Type B pancreatic cell (in vitro differentiated cells): ENCODE measurements around the gene TSPAN4. TPM values are rescaled to one million over a fixed set of nuclear protein-coding genes. Genes with fewer than 3 reads are reported as not detected.

ENCODE experiments used
- DNase-seq: peaks from one replicate; pipeline ENCODE4 v3.0.0; 2021; ENCODE audit warnings: mixed read lengths; ENCODE audit not compliant: unreplicated experiment; ENCODE audit errors: extremely low spot score
- H3K27ac Mint-ChIP-seq: 2 replicates; pipeline ENCODE4 v1.8.0; 2021; ENCODE audit warnings: mild to moderate bottlenecking, mixed read lengths
- H3K27me3 Mint-ChIP-seq: 2 replicates; pipeline ENCODE4 v1.8.0; 2021; ENCODE audit warnings: mixed read lengths
- H3K36me3 Mint-ChIP-seq: 2 replicates; pipeline ENCODE4 v1.8.0; 2021; ENCODE audit warnings: mixed read lengths
- H3K4me1 Mint-ChIP-seq: one replicate; pipeline ENCODE4 v1.8.0; 2021; ENCODE audit warnings: mixed read lengths; ENCODE audit not compliant: unreplicated experiment
- H3K4me3 Mint-ChIP-seq: 2 replicates; pipeline ENCODE4 v1.8.0; 2021; ENCODE audit warnings: mild to moderate bottlenecking, mixed read lengths
- H3K9me3 Mint-ChIP-seq: 2 replicates; pipeline ENCODE4 v1.8.0; 2021; ENCODE audit warnings: mixed read lengths
- CTCF ChIP-seq: fragments of 200-600 bp; sonication (generic); conservative IDR thresholded peaks from 2 replicates; pipeline ENCODE4 v1.5.0; 2021; ENCODE audit warnings: antibody characterized with exemption, mild to moderate bottlenecking
- total RNA-seq: library from RNA; stranded (reverse); gene quantifications from 2 replicates; pipeline ENCODE4 v1.2.1, GENCODE V29; 2021; ENCODE audit warnings: low replicate concordance

Gene TSPAN4
- total RNA-seq, 1 donor from 2014 or later = 43.2 TPM

GRCh38 chr11:815675-816432 lies 26.8 kb upstream of the TSPAN4 start:
- peaks cover 8% of the 10 kb centered on the region for H3K4me1 Mint-ChIP-seq
- TF ChIP-seq CTCF = no peak
- H3K36me3 Mint-ChIP-seq = no peaks in the 10 kb centered on the region
- no peak for DNase-seq
- H3K27ac Mint-ChIP-seq = peak overlapping the region; percentile 23
- no peaks in the 10 kb centered on the region for H3K9me3 Mint-ChIP-seq
- no peaks in the 10 kb centered on the region for H3K27me3 Mint-ChIP-seq
- no peak overlapping the region for H3K4me3 Mint-ChIP-seq

- no peak for TF ChIP-seq CTCF
- no peak overlapping the region for H3K4me3 Mint-ChIP-seq
- no peaks in the 10 kb centered on the region for H3K9me3 Mint-ChIP-seq
- H3K36me3 Mint-ChIP-seq = no peaks in the 10 kb centered on the region
- H3K4me1 Mint-ChIP-seq = peaks cover 3% of the 10 kb centered on the region
- no peak for DNase-seq
- H3K27ac Mint-ChIP-seq = peak overlapping the region; percentile 23
- no peaks in the 10 kb centered on the region for H3K27me3 Mint-ChIP-seq
Observed at GRCh38 chr11:816433-816779, 26.2 kb upstream of the TSPAN4 start.

GRCh38 chr11:818396-819128 lies 24.1 kb upstream of the TSPAN4 start, which contains the start of gene PNPLA2:
PNPLA2 (plus strand) TSS chr11:818914; CDS start chr11:819719, 805 bp downstream.
- Mint-ChIP-seq H3K27ac (no peak within 1 kb of the TSS), H3K36me3 (no peaks in the 10 kb centered on the region), H3K27me3 (no peaks in the 10 kb centered on the region), H3K9me3 (no peaks in the 10 kb centered on the region), H3K4me3 (peak within 1 kb of the TSS; percentile 79), H3K4me1 (no peaks in the 10 kb centered on the region)
- DNase-seq = no peak
- TF ChIP-seq CTCF = no peak

GRCh38 chr11:819129-819931 lies 23.3 kb upstream of the TSPAN4 start:
- DNase-seq = peak; percentile 90
- Mint-ChIP-seq H3K36me3 (no peaks in the 10 kb centered on the region), H3K4me1 (no peaks in the 10 kb centered on the region), H3K27me3 (no peaks in the 10 kb centered on the region), H3K27ac (no peak overlapping the region), H3K9me3 (no peaks in the 10 kb centered on the region), H3K4me3 (peak overlapping the region; percentile 66)
- TF ChIP-seq CTCF = peak; percentile 41

GRCh38 chr11:819943-820649 lies 22.6 kb upstream of the TSPAN4 start:
- no peaks in the 10 kb centered on the region for H3K27me3 Mint-ChIP-seq

More at GRCh38 chr11:819943-820649, 22.6 kb upstream of the TSPAN4 start:
- Mint-ChIP-seq H3K9me3 (no peaks in the 10 kb centered on the region), H3K4me3 (peak overlapping the region; percentile 87), H3K27ac (no peak overlapping the region), H3K4me1 (no peaks in the 10 kb centered on the region), H3K36me3 (no peaks in the 10 kb centered on the region)
- no peak for DNase-seq
- TF ChIP-seq CTCF = no peak
